Occipital lobe (tissue), 2 donors: Measurements from ENCODE around the gene ERMN. TPM values are rescaled to one million over a fixed set of nuclear protein-coding genes. Genes with fewer than 3 reads are reported as not detected.

Source experiments
- DNase-seq: peaks from one replicate; lab custom pipeline; 2025; lab: John Stamatoyannopoulos, UW
- total RNA-seq: library from RNA; depleted of rRNA; stranded (reverse); fragments of >200 nt; gene quantifications from one replicate; pipeline ENCODE4 v1.2.3, GENCODE V29; 2014

Gene ERMN
- total RNA-seq, 1 donor from 2014 or later = 0.47 TPM

DNA sequence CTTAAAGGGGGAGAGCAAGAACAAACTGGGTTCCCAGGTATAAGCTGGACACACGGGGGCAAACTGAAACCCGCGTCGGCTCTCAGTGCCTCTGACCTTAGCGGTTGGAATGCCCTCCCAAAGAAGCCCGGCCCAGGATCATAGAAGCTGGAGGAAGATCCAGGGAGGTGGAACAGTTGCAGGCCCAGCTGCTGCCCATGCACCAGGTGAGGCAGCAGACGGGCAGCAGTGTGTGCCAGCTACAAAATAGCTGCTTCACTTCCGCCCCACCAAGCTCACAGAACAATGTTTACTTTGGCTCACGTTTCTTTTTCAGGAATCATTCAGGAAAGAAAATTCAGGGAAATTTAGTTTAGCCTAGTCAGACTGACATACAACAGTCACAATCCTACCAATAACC is 3.9 kb upstream of the ERMN start:
- no peak for DNase-seq

- DNase-seq = peak; percentile 62
These were observed 2.2 kb upstream of the ERMN start for GRCh38 chr2:157327621-157328500.

- DNase-seq = no peak
These were observed 1.6 kb upstream of the ERMN start for GRCh38 chr2:157327200-157327599.

- no peak for DNase-seq
These were observed 1.1 kb upstream of the ERMN start for GRCh38 chr2:157326698-157327097.

DNA sequence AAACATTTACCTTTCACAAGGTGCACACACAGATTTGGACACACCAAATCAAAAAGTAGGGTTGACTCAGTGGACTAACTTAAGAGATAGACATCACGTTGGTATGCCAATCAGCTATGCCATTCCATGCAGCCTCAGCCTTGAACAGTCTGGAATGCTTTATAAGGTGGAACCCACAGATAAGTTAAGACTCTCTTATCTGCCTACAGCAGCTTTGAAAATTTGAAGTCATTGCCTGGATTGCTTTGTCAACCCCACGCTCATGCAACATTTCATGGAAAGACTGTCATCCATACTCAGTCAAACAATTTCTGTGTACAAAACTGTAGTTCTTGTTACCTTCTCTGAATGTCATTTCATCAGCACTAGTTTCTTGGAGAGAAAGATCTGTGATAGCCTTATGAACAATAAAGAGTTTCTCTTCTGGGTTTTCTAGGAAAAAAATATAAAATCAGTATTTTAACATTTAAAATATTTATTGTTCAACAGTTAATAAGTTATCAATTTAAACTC is 1.2 kb downstream of the ERMN start:
- DNase-seq = no peak

- DNase-seq = no peak
These were observed 3.2 kb downstream of the ERMN start for GRCh38 chr2:157322432-157322831.

DNA sequence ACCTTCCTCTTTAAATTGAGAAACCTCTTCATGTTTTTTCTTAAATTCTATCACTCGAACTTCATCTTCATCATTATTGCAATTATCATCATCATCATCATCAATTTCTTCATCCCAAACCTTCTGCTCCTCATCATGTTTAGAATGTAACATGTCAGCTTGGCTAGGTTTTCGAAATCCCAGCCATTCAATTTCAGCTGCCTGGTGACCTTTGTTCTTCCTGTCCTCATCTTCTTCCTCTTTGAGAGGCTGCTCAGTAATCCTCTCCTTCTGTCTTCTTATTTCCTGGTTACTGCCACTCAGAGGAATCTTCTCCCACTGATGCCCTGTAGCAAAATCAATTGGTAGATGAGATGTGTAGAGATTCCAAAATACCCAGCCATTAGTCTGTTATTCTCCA is 4.2 kb downstream of the ERMN start:
- DNase-seq = no peak

- no peak for DNase-seq
These were observed 5.2 kb downstream of the ERMN start for GRCh38 chr2:157320409-157320808.

GRCh38 chr2:157319795-157320194 is 5.8 kb downstream of the ERMN start:
- DNase-seq = no peak

DNA sequence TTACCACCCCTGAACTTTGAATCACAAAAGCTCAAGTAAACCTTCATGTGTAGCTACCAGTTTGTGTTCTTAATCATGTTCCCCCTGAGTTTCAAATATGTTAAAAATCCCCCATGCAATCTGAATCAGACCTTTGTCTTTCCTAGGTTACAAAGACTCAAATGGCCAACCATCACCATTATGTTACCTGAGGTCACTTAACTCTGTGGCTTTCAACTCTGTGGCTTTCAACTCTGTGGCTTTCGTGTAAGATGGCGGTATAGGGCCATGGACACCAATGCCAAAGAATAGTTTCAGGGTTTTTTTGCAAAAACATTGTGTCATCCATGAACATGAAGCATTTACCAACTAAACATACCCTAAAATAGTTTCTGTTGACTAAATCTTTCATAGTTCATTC is 6.7 kb downstream of the ERMN start:
- DNase-seq = no peak

- DNase-seq = no peak
These were observed 9.7 kb downstream of the ERMN start for GRCh38 chr2:157315901-157316300.

DNA sequence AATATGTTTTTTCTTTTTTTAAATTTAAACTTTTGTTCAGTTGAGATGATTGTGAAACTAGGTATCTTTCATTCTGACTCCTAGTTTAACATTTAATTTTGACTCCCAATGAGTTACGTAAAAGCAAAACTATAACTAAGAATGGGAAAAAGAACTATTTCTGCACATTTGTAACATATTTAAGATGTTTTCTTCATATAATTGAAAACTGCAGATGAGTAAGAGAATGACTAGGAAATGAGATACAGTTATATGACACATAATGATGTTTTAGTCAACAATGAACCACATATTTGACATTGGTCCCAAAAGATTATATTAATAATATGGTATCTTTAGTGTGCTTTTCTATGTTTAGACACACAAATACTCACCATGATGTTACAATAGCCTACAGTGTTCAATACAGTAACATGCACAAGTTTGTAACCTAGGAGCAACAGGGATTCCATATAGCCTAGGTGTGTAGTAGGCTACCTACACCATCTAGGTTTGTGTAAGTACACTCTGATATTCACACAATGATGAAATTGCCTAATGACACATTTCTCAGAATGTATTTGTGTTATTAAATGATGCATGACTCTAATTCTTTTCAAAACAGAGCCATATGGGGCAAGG is 12.6 kb downstream of the ERMN start:
- DNase-seq = no peak

DNA sequence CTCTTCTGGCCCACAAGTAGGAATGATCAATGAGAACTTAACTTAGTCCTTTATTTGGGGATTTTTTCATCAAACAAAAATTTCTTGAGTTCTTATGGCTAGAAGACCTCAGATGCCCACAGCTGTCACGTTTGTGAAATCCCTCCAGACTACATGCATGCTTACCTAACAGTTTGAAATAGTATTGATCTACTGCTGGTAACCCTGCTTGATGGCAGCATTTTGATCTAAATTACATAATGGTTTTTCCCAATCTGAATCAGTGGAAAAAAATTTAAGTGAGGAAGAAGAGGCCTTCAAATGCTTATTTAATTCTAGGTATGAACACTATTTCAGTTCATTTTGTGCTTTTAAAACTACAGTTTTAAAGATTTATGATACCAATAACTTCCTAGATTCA is 13.9 kb downstream of the ERMN start:
- no peak for DNase-seq

DNA sequence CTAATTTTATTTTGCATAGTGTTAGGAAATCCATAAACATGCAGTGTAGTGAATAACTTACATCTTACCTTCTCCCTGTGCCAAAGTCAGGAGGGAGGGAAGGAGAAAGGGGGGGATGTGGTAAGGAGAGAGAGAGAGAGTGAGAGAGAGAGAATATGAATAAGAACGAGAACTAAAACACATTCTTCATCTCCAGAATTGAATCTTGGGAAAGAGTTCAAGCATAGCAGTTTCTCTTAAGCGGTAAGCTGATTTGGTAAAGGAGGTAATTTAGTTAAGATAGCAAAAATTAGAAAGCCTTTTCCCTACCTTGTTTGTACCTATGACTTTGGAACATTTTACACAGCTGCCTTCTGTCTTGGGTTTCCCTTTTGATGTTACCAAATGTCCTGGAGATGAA is 15.7 kb downstream of the ERMN start:
- no peak for DNase-seq

- DNase-seq = no peak
These were observed 18.6 kb downstream of the ERMN start for GRCh38 chr2:157307021-157307420.

DNA sequence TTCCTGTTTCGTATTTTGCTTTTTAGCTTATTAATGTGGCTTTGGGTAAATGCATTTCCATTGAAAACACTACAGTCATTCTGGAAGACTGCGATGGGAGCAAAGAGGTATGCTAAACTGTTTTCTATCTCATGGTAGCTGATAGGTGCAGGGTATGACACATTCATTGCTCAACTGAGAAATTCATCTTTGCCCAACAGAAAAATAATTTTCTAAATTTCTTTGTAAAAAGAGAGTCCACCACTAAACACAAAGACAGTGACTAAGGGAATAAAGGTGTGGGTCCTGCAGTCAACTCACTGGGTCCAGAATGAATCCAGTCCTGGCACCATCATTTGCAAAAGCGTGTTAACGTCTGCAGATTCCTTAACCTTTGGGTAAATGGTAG is 19.9 kb downstream of the ERMN start:
- no peak for DNase-seq

GRCh38 chr2:157304811-157305722 is 20.6 kb downstream of the ERMN start:
- DNase-seq = no peak

DNA sequence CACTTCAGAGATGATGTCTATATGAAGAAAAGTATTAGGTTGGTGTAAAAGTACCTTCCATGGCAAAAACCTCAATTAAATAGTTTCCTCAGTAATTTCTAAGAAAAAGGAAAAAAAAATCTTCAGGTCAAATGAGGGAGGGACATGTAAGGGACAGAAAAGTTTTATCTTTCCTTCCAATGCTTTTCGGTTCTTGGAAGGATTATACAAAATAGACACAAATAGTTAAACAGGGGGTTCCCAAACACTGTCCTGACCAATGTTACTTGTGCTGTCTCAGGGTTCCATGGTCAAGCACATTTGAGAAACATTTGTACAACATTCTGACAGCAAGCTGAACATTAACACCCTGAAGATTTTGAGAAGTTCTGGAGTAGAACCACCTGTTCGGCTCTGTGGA is 22.0 kb downstream of the ERMN start:
- DNase-seq = no peak

DNA sequence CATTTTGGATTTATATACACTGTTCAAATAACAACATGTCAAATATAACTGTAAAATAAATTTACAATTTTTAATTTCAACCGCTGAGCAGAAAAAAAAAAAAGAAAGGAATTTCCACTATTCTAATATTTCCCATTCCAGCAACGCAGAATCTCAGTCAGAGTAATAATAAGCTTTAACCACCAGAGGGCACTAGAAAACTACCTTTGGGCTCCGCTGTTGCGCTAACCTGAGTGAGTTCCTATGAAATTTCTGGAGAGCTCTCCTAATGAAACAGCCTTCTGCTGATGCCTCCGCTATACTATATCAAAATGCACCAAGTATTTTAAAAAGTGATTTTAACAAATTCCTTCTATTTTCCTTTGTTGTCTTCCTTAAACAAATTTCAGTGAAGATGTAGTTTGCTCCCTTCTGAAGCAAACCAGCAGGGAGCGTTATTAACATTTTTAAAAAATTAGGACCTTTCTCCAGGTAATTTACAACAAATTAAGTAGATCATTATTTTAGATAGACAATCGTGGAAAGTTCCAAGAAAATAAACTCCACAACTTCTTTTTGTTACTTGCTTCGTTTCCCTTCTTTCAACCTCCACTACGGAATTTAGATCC is 23.0 kb downstream of the ERMN start:
- DNase-seq = no peak

- DNase-seq = no peak
These were observed 24.3 kb downstream of the ERMN start for GRCh38 chr2:157301307-157301706.

DNA sequence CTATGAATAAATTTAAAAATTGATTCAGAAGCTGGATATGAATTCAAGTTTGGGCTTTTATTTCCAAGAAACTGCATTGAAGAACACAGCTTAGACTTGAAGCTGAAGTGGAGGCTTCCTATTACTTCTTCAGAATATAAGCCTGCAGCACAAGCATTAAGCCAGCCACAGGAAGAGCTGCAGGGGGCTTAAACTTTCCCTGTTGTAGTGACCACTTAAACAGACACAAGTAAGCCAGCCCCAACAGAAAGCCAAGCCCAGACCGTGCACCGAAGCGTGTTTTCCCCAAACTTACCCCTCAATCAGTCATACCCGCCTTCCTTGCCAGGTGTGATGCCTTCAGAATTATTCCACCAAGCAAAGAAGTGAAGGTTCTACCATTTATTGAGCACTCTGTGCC is 28.7 kb downstream of the ERMN start:
- no peak for DNase-seq
